MCF 10A (cell line): ENCODE data around the gene ZNHIT2. TPM values are rescaled to one million over a fixed set of nuclear protein-coding genes. Genes with fewer than 3 reads are reported as not detected.

Experiments used
- BruUV-seq: library from RNA; stranded (reverse); fragments of 400-500 nt; replicated peaks from 2 replicates; lab custom pipeline; 2021; lab: Mats Ljungman, UMichigan
- CTCF ChIA-PET: fragments of 300-600 bp; sonication (Branson Sonifier 250); formaldehyde crosslinking; extraction: SDS; loops from one replicate; lab custom pipeline; 2021; ENCODE audit warnings: antibody characterized with exemption, inconsistent platforms; lab: Yijun Ruan, JAX
- POLR2A ChIA-PET: fragments of 300-600, 350-650 bp; sonication (Branson Sonifier 250); formaldehyde crosslinking; extraction: SDS; loops from one replicate; lab custom pipeline; 2020; ENCODE audit warnings: antibody characterized with exemption, inconsistent platforms; lab: Yijun Ruan, JAX
- DNase-seq: peaks from one replicate; pipeline ENCODE4 v3.0.0-alpha.2; 2018; ENCODE audit not compliant: unreplicated experiment
- H3K27ac Mint-ChIP-seq: one replicate; pipeline ENCODE4 v1.8.0; 2022; ENCODE audit warnings: mild to moderate bottlenecking, low read depth, mixed read lengths; ENCODE audit not compliant: unreplicated experiment
- H3K27me3 Mint-ChIP-seq: one replicate; pipeline ENCODE4 v1.8.0; 2022; ENCODE audit warnings: mixed read lengths; ENCODE audit not compliant: insufficient read depth, unreplicated experiment
- H3K36me3 Mint-ChIP-seq: one replicate; pipeline ENCODE4 v1.8.0; 2022; ENCODE audit warnings: mild to moderate bottlenecking, moderate library complexity, mixed read lengths; ENCODE audit not compliant: insufficient read depth, unreplicated experiment
- H3K4me1 Mint-ChIP-seq: one replicate; pipeline ENCODE4 v1.8.0; 2022; ENCODE audit warnings: mixed read lengths; ENCODE audit not compliant: insufficient read depth, unreplicated experiment
- H3K4me3 Mint-ChIP-seq: one replicate; pipeline ENCODE4 v1.8.0; 2022; ENCODE audit warnings: mild to moderate bottlenecking, moderate library complexity, mixed read lengths; ENCODE audit not compliant: unreplicated experiment
- H3K9me3 Mint-ChIP-seq: one replicate; pipeline ENCODE4 v1.8.0; 2022; ENCODE audit warnings: mixed read lengths; ENCODE audit not compliant: unreplicated experiment
- intact Hi-C: fragments of 100-400 bp; cut with micrococcal nuclease; formaldehyde crosslinking; loops from 2 replicates; pipeline ENCODE4 v1.14.1; 2022
- total RNA-seq: library from RNA; stranded (reverse); gene quantifications from 2 replicates; pipeline ENCODE4 v1.2.3, GENCODE V29; 2022
- TF ChIP-seq, protein P1 (sequence below): fragments of 200-600 bp; IDR thresholded peaks from one replicate; pipeline ENCODE4 v1.8.0; 2022; ENCODE audit warnings: antibody characterized with exemption, mild to moderate bottlenecking; ENCODE audit not compliant: unreplicated experiment

ZNHIT2 gene
- total RNA-seq, 1 experiment from 2014 or later: 23.6 TPM

GRCh38 chr11:65078151-65078550 lies 39.4 kb downstream of the ZNHIT2 start:
- Mint-ChIP-seq H3K27ac (peak overlapping the region; percentile 57), H3K36me3 (no peaks in the 10 kb centered on the region), H3K4me3 (no peak overlapping the region), H3K9me3 (no peaks in the 10 kb centered on the region), H3K4me1 (peaks cover 27% of the 10 kb centered on the region), H3K27me3 (no peaks in the 10 kb centered on the region)
- ChIA-PET CTCF (interaction anchor here (0.5 to 2.0 kb wide), 9 partner anchors 8 to 582 kb away, joined by 3 to 6 read pairs (median 3); no protein-coding TSS in a partner anchor), POLR2A (interaction anchor here (0.9 kb wide), 1 partner anchor 14 kb away, joined by 3 read pairs; no protein-coding TSS in a partner anchor)
- peak; percentile 45 for DNase-seq
- no TSS peak for BruUV-seq
- TF ChIP-seq, protein P1, sequence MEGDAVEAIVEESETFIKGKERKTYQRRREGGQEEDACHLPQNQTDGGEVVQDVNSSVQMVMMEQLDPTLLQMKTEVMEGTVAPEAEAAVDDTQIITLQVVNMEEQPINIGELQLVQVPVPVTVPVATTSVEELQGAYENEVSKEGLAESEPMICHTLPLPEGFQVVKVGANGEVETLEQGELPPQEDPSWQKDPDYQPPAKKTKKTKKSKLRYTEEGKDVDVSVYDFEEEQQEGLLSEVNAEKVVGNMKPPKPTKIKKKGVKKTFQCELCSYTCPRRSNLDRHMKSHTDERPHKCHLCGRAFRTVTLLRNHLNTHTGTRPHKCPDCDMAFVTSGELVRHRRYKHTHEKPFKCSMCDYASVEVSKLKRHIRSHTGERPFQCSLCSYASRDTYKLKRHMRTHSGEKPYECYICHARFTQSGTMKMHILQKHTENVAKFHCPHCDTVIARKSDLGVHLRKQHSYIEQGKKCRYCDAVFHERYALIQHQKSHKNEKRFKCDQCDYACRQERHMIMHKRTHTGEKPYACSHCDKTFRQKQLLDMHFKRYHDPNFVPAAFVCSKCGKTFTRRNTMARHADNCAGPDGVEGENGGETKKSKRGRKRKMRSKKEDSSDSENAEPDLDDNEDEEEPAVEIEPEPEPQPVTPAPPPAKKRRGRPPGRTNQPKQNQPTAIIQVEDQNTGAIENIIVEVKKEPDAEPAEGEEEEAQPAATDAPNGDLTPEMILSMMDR: peak; percentile 69
- intact Hi-C loops: loop anchor here (5.0 kb wide), 1 partner anchor 66 kb away; the partner anchor contains the start of gene ARL2

DNA sequence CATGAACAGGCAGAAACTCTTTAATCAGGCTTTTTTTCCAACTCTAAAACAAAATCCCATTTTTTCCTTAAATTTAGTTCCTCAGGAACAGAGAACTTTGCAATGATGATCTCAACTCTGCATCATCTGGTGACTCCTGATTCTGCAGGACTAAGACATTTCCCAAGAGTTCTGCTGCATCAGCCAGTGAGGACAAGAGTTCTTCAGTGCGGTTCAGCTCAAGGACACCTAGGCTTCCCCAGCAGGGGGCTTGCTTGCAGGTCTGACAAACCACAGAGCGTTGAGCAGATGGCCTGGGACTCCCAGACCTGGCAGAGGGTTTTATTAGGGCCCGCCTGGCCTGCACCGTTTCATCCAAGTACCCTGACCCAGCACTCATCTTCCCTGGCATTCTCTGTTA lies 40.0 kb downstream of the ZNHIT2 start:
- H3K9me3 Mint-ChIP-seq: no peaks in the 10 kb centered on the region
- H3K27me3 Mint-ChIP-seq: no peaks in the 10 kb centered on the region
- no peak overlapping the region for H3K4me3 Mint-ChIP-seq
- TF ChIP-seq, protein P1: no peak
- ChIA-PET CTCF (interaction anchor here (0.5 to 1.5 kb wide), 8 partner anchors 8 to 268 kb away, joined by 3 to 5 read pairs (median 3); no protein-coding TSS in a partner anchor), POLR2A (interaction anchor here (1.1 to 1.2 kb wide), 2 partner anchors 51 to 64 kb away, joined by 3 to 4 read pairs; partner anchors contain the start of gene ARL2)
- H3K36me3 Mint-ChIP-seq: no peaks in the 10 kb centered on the region
- BruUV-seq: no TSS peak
- H3K4me1 Mint-ChIP-seq: peaks cover 21% of the 10 kb centered on the region
- no peak for DNase-seq
- intact Hi-C loops: loop anchor here (5.0 kb wide), 1 partner anchor 65 kb away; the partner anchor contains the start of gene ARL2
- H3K27ac Mint-ChIP-seq: no peak overlapping the region

GRCh38 chr11:65072631-65072966 lies 44.9 kb downstream of the ZNHIT2 start:
- ChIA-PET CTCF (interaction anchor here (0.7 to 1.6 kb wide), 2 partner anchors 40 to 58 kb away, joined by 4 to 5 read pairs; partner anchors contain the start of gene ARL2), POLR2A (interaction anchor here (0.6 kb wide), 2 partner anchors 150 to 202 kb away, joined by 3 to 4 read pairs; no protein-coding TSS in a partner anchor)
- no peak for DNase-seq
- Mint-ChIP-seq H3K27ac (no peak overlapping the region), H3K9me3 (no peaks in the 10 kb centered on the region), H3K4me1 (no peaks in the 10 kb centered on the region), H3K36me3 (no peaks in the 10 kb centered on the region), H3K4me3 (no peak overlapping the region), H3K27me3 (no peaks in the 10 kb centered on the region)
- no TSS peak for BruUV-seq
- TF ChIP-seq, protein P1: no peak
- intact Hi-C loops: no loop called here

GRCh38 chr11:65071907-65072630 lies 45.4 kb downstream of the ZNHIT2 start:
- no TSS peak for BruUV-seq
- Mint-ChIP-seq H3K9me3 (no peaks in the 10 kb centered on the region), H3K27me3 (no peaks in the 10 kb centered on the region), H3K36me3 (no peaks in the 10 kb centered on the region), H3K4me3 (no peak overlapping the region), H3K27ac (no peak overlapping the region), H3K4me1 (no peaks in the 10 kb centered on the region)
- intact Hi-C loops: no loop called here
- DNase-seq: no peak
- POLR2A ChIA-PET: interaction anchor here (0.6 kb wide), 3 partner anchors 150 to 662 kb away, joined by 3 to 4 read pairs (median 3); no protein-coding TSS in a partner anchor
- TF ChIP-seq, protein P1: no peak
- CTCF ChIA-PET: interaction anchor here (0.6 to 1.6 kb wide), 2 partner anchors 24 to 58 kb away, joined by 3 to 5 read pairs; partner anchors contain the start of gene ARL2
